Glomerular endothelial cell (primary cell): Measurements from ENCODE around the gene ITPK1. TPM values are rescaled to one million over a fixed set of nuclear protein-coding genes. Genes with fewer than 3 reads are reported as not detected.

ENCODE experiments used
- DNase-seq: peaks from one replicate; pipeline ENCODE4 v3.0.0-alpha.2; 2011; ENCODE audit warnings: low read depth, low spot score; ENCODE audit errors: extremely low read depth
- total RNA-seq: library from RNA; depleted of rRNA; stranded (reverse); fragments of >200 nt; gene quantifications from 2 replicates; pipeline ENCODE4 v1.2.3, GENCODE V29; 2015

The ITPK1 gene
- total RNA-seq, 1 donor from 2014 or later: 36.3 TPM

GRCh38 chr14:93030761-93031160 is 85.0 kb downstream of the ITPK1 start:
- no peak for DNase-seq

- DNase-seq: no peak
Observed at GRCh38 chr14:93029911-93030508, 85.7 kb downstream of the ITPK1 start.

- DNase-seq: no peak
Observed at GRCh38 chr14:93029417-93029816, 86.3 kb downstream of the ITPK1 start.

GRCh38 chr14:93028724-93029076 is 87.0 kb downstream of the ITPK1 start:
- no peak for DNase-seq

- DNase-seq: no peak
Observed at GRCh38 chr14:93027810-93028723, 87.7 kb downstream of the ITPK1 start.

GRCh38 chr14:93026339-93026738 is 89.4 kb downstream of the ITPK1 start:
- DNase-seq: no peak

- no peak for DNase-seq
Observed at GRCh38 chr14:93025055-93025454, 90.7 kb downstream of the ITPK1 start.

GRCh38 chr14:93024493-93024892 is 91.2 kb downstream of the ITPK1 start:
- DNase-seq: no peak

- DNase-seq: no peak
Observed at GRCh38 chr14:93023802-93024434, 91.8 kb downstream of the ITPK1 start.

GRCh38 chr14:93023039-93023438 is 92.7 kb downstream of the ITPK1 start:
- no peak for DNase-seq

GRCh38 chr14:93019970-93020369 is 95.8 kb downstream of the ITPK1 start:
- no peak for DNase-seq

GRCh38 chr14:93019367-93019843 is 96.3 kb downstream of the ITPK1 start:
- DNase-seq: no peak

GRCh38 chr14:93018366-93018765 is 97.4 kb downstream of the ITPK1 start:
- DNase-seq: no peak

GRCh38 chr14:93017898-93018297 is 97.8 kb downstream of the ITPK1 start:
- no peak for DNase-seq

GRCh38 chr14:93017301-93017797 is 98.4 kb downstream of the ITPK1 start:
- DNase-seq: no peak

- no peak for DNase-seq
Observed at GRCh38 chr14:93016275-93016845, 99.4 kb downstream of the ITPK1 start.

- DNase-seq: no peak
Observed at GRCh38 chr14:93015505-93015904, 100.2 kb downstream of the ITPK1 start.

- DNase-seq: no peak
Observed at GRCh38 chr14:93015064-93015463, 100.7 kb downstream of the ITPK1 start.

GRCh38 chr14:93014058-93015023 is 101.4 kb downstream of the ITPK1 start:
- DNase-seq: no peak
